GM19397 (cell line): Measurements from ENCODE around the gene KREMEN1.
"Not testable (repeated sequence)": the region's sequence is repeated elsewhere in the genome, so short reads cannot be mapped to it uniquely, and the experiment has no call there.

Experiments used
- ATAC-seq: cut with Tn5 transposase; IDR thresholded peaks from one replicate; pipeline ENCODE4 v1.9.1; 2021; ENCODE audit warnings: mild to moderate bottlenecking, moderate library complexity; ENCODE audit not compliant: unreplicated experiment

Gene KREMEN1, protein sequence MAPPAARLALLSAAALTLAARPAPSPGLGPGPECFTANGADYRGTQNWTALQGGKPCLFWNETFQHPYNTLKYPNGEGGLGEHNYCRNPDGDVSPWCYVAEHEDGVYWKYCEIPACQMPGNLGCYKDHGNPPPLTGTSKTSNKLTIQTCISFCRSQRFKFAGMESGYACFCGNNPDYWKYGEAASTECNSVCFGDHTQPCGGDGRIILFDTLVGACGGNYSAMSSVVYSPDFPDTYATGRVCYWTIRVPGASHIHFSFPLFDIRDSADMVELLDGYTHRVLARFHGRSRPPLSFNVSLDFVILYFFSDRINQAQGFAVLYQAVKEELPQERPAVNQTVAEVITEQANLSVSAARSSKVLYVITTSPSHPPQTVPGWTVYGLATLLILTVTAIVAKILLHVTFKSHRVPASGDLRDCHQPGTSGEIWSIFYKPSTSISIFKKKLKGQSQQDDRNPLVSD

DNA sequence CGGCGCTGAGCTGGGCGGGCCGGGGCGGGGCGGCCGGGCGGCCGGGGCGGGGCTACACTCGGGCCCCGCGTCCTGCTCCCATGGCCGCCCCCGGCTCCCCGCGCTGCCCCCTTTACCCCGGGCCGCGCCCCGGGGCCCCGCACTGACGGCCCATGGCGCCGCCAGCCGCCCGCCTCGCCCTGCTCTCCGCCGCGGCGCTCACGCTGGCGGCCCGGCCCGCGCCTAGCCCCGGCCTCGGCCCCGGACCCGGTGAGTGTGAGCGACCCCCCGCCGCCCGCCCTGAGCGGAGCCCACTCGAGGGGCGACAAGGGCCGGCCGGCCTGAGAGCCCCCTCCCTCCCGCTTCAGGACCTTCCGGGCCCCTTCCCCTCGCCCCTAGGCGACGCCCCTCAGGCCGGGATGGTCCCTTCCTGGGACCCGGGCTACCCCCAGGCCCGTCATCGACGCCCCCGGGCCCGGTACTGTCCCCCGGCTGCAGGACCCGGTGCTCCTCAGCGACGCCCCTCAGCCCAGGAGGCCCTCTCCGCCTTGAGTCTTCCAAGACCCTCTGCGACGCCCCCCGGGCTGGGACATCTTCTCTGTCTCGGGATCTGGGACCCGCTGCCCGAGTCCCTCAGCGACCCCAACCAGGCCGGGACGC is at the start of gene KREMEN1:
Gene KREMEN1 (plus strand): TSS at position 57 of the 639 bp plus-strand sequence. CDS start 96 bp downstream, at position 153.
- ATAC-seq, result no peak

DNA sequence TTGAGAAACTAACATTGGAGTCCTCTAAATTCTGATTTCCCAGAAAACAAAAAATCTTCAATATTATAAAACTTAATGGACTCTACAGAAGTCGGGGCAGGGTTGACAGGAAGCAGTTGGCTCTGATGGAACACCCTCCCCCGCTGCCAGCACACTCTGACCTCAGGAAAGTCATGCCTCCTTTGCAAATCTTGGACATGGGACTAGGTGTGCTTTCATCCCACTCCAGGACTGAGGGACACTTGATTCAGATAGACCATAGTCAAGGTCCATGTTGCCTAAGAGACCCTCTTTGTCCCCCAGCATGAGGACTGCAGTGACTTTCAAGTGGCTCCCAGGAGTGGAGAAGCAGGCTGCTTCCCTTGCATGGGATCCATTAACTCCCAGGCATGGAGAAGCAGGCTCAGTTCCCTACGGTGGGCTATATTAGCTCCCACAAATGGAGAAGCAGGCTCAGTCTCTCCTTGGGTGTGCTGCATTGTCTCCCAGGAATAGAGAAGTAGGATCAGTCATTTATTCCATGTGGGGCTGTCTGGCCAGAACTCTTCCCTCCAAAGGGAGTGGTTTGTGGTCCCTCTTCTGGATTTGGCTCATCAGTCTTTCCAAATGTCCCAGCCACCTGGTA is 49.6 kb upstream of the KREMEN1 start:
- no peak for ATAC-seq

DNA sequence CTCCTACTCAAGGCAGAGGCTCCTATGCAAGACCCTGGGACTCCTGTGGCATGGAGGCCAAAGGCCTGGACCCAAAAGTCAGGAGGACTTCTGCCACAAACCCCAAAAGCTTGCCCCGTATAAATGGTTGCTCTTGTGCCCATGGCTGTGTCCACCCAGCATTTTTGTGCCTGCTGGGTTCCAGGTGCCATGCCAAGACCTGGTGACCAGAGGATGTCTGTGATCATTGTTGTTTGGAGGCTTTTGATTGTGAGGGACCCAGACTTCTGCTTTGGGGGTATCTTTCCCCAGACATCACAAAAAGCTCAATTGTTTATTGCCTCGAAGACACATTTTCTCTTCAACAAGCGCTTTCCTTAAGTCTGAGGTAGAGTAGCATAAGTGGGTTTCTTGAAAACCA is 46.3 kb upstream of the KREMEN1 start:
- no peak for ATAC-seq

DNA sequence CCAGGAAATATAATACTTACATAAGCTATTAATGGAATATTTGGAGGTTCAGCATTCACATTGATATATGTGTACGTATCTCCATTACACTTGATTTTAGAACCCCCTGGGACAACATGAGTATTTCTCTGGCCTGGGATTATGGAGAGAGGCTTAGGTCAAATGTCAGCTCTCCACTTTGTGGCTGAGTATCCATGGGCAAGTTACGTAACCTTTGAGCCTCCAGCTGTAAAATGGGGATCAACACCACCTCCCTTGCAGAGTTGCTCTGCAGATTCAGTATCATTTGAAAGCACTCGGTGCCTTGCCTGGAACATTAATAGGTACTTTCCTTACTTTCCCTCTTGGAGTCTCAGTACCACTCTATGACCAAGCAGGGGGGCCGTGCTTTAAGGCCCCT is 44.4 kb upstream of the KREMEN1 start:
- ATAC-seq, result no peak

DNA sequence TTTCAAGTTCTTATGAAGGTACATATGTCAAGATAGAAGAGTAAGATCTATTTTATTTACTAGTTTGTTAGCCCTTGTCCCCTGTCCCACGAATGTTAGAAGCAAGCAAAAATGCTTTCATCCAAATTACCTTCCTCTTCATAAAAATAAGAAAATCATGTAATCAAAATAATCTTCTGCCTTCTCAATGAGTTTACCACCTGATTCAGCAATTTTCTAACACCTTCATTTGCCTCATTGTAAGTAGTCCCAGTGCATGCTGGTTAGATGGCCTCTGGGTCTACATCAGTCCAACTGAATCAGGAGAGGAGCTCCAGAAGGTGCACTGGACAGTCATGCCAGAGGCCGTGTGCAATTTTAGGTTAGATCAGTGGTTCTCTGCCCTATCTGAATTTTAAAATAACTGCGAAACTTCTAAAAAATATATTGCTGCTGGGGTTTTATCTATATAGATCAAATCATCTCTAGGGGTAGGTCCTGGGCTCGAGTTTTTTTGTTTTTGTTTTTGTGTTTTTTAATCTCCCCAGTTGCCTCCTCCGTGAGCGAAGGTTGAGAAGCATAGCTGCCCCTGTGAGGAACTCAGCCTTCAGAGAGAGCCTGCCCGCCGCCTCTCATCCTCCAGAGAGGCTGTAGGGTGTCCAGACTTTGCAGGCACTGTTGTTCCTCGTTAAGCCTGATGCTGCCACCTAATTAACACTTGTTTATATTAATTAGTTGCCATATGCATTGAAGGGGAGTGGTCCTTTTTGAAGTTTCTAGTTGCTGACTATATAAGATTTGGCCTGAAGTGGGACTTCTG is 43.4 kb upstream of the KREMEN1 start:
- no peak for ATAC-seq

DNA sequence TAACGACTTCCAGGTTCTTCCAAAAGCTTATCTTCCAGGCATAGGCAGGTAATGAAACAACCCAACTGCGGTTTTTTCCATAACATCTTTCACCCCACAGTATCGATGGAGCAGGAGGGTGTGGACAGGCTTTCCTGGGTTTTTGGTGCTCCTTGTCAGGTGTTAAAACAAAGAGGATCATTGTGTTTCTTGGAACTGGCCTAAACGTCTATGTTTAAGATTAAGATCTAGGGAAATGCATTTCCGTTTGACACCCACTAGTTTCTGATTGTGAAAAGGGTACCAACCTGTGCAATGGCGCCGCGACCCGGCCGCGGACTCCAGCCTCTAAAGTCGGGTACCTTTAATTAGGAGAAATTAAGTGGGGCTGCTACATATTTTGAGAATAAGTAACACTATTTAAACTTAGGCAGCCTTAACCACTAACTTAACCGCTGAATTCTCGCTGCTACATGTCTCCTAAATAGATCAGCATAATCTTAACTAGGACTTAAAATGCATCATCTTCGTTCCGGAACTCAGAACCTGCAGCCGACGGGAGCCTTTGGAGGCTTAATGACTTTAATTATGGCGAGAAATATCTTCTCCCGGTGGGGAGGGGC is 42.7 kb upstream of the KREMEN1 start:
- ATAC-seq, result no peak

DNA sequence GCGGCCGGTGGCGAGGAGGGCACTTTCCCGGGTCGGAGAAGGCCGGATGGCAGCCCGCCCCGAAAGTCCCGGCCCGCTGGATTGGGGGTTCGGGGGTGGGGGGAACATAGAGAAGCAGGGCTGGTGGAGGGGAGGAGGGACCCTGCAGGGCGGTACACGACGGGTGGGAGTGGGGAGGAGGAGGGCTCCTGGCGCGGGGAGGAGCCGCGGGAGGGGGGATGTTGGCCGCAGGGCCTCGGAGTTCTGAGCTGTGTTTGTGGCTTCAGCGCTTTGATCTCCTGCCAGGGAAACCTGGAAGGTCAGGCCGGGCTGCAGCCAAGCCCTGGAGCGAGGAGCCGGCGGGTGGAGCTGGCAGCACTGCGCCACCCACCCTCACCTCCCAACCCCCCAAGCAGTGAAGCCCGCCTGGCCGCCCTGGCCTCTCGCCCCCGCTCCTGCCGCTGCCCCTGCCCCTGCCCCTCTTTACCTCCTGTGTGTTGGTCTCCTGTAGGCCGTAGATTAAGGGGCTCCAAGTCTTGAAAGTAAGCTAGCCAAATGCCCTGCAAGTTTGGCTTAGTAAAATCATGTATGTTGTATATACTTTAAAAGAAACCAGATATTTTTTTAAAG is 42.1 kb upstream of the KREMEN1 start:
- no peak for ATAC-seq

DNA sequence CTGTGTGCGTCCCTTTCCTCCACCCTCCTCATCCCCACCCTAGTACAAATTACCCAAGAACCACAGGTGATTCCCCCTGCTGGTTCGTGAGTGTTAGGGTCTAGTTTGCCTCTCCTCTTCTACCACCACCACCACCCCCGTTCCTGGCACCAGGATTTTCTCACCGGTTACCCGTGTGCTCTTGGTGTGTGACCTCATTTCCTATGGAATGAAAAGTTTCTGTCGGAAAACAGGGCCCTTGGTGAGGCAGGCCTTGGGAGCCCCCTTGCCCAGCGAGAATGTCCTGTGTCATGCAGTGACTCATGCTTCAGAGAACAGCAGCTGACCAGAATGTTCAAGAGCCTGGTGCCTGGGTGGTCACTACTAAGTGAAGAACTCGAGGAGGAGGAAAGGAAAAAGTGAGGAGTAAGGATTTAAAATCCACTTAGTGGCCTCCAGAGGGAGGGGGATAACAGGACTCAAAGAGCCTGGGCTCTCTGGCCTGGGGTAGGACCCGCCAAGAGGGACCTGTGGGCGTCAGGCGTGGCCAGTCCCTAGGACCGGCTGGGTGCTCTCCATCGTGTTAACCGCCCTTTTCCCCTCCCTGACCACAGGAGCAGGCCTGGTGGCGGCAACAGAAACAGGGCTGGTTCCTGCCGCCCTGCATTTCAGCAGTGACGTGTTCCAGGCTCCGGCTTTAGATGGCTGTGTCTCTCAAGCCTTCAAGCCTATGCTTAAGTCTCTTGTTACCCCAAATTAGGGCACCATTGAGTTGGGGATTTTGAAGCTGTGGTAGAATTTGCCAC is 41.4 kb upstream of the KREMEN1 start:
- no peak for ATAC-seq

DNA sequence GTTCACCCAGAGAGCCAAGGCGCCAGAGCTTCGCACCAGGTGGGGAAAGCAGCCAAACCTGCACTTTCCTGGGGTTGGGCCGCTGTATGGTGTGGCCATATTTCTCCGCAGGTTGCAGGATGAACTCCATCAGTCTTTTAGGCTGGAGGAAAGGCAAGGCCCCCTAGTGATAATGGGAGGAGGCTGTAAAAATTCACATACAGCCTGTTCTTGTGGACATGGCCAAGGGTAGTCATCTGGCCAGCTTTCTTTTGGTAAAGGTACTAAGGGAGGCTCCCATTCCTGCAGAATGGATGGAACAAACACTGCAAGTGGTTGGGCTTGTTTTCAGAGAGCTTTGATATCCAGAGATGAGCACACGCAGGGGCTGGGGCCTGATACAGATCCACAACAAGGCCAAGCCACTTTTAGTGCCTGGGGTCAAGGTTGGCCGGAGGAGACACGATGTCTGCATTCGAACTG is 40.8 kb upstream of the KREMEN1 start:
- no peak for ATAC-seq

DNA sequence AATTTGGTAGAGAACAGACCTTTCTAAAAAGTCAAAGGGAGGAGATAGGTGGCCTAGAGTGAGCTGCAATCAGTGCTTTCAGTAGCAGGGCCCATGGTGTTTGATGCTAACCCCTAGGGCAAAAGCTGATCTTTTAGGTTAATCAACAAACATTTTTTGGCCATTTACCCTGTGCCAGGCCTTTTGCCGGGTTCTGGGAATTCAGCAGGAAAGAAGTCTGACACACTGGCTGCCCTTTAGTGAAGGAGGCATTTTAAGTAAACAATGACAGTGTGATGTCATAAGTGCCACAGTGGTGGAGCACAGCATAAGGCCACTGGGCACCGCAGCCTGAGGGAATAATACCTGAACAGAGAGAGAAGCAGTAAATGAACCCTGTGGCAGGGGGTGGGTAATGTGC is 40.3 kb upstream of the KREMEN1 start:
- ATAC-seq, result no peak

DNA sequence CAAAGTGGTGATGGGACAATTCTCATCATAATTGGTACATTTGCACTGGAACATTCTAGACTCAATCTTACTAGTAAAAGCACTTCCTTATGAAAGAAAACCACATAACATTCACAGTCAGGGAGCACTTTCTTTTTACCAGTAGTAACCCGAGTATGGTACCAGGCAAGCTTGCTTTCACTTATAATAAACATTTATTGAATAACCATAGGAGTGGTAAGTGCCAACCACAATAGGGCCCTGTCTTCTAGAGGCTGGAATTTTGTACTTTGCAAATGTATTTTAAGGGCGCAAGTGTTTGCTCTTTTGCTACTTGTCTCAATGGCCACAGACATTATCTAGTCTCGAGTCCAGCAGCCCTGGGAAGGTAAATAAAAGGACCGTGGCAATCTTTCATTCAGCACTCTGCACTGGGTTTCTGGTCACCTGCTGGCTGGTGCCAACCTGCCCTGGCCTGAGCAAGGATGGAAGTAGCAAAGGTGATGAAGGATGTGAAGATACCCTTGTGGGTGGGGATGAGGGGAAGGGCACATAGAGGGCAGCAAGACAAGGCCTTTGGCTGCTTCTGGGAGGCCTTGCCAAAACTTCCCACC is 35.4 kb upstream of the KREMEN1 start:
- no peak for ATAC-seq

DNA sequence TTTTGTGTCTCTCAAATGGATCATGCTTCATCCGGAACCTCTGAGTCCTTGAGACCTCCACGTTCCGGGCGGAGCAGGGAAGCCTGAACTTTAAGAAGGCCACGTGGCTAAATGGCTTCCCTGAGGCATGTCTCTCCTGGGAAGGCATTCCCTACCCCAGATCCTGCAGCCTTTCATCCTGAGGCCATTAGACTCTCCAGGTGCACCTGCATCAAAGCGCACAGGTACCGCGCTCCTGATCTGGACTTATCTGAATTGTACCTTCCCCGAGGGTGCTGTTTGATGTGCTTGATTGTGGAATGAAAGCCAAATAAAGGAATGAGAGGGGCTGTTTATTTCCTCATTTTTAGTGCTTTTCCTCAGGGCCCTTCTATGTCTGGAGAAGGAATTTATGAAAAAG is 33.7 kb upstream of the KREMEN1 start:
- no peak for ATAC-seq

DNA sequence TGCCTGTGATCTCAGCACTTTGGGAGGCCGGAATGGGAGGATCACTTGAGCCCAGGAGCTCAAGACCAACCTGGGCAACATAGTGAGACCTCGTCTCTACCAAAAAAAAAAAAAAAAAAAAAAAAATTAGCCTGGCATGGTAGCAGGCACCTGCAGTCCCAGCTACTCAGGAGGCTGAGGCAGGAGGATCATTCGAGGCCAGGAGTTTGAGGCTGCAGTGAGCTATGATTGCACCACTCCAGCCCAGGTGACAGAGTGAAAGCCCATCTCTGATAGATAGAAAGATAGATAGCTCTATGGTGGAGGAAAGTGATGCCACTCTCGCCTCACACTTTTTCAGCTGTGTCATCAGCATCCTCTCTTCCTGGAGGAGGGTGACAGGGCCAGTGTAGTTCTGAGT is 33.2 kb upstream of the KREMEN1 start:
- ATAC-seq, result not testable (repeated sequence)

DNA sequence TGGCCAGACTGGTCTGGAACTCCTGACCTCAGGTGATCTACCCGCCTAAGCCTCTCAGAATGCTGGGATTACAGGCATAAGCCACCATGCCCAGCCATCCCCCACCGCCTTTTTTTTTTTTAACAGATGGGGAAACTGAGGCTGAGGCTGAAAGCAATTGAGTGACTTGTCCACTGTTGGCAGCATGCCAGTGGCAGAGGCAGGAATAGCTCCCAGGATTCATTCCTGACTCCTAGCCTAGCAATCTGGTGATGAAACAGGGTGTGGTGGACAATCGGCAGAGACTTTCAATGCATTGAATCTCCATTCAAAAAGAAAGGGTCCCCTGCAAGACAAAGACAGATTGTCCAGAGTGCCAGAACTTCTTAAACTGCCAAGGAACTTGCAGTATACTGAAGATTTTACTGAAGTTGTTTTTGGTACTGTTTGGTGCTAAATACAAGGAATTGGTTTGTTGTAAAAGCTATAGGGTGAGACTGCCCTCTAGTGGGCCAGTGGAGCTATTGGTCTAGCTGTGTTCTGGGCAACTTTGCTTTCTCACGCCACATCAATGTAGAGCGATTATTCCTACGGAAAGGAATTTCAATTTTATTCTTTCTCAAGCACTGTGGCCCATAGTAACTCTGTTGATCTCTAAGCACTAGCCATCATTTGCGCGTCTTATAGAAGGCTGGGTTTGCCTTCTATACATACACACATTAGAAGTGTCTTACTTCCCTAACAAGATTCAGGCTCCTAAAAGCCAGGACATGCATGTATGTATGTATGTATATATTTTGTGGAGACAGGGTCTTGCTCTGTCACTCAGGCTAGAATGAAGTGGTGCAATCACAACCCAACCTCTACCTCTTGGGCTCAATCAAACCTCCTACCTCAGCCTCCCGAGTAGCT is 32.2 kb upstream of the KREMEN1 start:
- no peak for ATAC-seq

DNA sequence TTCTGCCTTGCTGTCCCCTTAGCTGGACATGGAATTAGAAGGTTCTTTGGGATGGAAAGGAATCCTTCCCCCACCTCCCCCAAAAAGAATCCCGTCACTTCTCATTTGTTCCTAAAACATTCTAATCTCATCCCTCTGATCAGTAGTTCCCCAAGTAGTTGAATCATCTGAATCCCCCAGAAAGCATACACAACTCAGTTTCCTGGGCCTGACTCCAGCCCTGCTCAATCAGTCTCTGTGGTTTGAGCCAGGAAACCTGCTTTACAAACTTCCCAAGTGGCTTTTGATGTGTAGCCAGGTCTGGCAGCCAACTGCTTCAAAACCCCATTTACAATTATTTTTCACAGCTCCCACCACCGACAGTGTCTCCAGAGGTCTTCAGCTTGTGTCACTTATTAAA is 31.4 kb upstream of the KREMEN1 start:
- no peak for ATAC-seq

DNA sequence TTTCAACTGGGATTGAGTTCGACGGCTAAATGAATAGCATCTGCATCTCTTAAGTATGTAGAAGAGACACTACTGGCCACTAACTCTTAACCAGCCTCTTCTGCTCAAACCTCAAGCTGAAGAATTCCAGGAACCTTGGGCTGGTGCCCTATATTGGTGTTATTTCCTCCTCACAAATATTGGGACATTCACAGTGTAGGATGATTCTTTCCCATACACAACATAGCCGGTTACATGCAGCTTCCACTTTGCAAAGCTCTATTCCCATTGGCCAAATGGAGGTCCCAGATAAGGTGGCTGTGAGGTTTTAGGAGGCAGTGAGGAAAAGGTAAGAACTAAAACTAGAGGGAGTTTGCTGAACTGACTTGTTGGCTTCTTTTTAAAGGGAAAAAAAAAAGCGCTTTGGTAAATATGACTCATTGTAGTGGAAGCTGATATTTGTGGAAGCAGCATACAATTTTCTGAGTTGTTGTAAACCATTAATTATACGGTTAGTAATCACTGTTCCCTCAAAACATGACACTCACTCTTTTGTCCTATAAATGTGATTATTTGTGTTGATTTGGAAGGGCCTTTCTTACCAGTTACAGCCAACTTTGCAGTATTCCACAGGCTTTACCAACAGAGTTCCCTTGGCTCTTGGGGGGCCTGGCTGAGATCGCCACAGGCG is 28.8 kb upstream of the KREMEN1 start:
- ATAC-seq, result no peak

DNA sequence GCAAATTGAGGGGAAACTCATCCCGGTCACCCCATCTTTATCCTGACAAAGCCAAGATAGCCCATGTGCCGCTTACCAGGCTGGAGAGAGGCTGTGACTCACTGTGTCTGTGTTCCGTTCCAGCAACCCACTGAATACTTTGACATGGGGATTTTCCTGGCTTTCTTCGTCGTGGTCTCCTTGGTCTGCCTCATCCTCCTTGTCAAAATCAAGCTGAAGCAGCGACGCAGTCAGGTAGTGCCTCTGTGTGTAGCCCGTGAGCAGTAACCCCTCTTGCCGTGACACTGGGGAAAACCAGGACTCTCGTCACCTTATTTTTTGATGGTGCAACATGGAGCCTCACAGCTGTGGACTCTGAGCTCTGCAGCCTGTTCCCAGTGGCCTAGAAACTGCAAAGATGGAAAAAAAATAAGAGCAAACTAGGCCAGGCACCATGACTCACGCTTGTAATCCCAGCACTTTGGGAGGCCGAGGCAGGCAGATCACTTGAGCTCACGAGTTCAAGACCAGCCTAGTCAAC is 28.1 kb upstream of the KREMEN1 start:
- no peak for ATAC-seq
